Dermis lymphatic vessel endothelial cell (primary cell): ENCODE measurements around the gene IGFL4. TPM values are rescaled to one million over a fixed set of nuclear protein-coding genes. Genes with fewer than 3 reads are reported as not detected.

Experiments
- total RNA-seq: library from RNA; depleted of rRNA; stranded (reverse); fragments of >200 nt; gene quantifications from 2 replicates; pipeline ENCODE4 v1.2.1, GENCODE V29; 2014

The IGFL4 gene
- not detected in 2 replicates for total RNA-seq

GRCh38 chr19:46040952-46041500 is at the start of gene IGFL4:
IGFL4 (minus strand) TSS chr19:46041002; CDS start chr19:46040962, 40 bp downstream.

DNA sequence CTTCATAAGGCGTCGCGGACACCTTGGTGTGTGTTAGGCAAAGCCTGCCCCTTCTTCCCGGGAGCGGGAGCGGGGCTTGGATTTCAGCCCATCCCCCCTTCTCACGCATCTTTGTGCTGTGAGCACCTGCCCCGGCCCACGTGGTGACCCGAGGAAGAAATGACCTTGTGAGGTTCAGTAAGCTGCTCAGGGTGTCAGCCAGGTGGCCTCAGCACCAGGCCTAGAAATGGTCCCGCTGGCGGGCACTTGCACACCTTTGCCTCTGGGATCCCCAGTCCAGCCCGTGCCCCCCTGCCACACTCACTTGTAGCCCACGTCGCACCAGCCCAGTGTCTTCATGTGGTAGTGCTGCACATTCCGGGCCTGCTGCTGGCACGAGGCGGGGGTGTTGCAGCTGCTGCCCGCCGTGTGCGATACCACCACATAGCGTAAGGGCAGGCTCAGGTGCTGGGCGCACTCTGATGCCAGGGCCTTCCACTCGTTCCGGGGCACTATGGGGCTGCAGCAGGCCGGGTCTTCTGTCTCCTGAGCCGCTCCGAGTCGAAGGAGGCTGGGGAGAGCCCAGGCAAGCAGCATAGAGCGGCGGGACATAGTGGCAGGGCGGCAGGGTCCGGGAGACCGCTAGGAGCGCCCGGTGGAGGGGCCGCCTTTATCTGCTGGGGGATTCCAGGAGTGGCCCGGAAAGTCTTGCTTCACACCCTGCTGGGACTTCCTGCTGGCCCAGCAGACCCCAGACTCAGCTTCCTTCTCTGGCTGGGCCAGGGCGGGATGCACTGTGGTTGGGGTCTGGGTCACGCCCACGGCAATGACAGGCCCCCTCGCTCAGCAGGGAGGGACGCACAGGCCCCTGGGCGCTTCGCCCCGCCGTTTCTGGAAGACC is 18.1 kb downstream of the IGFL4 start, which contains the start of gene PGLYRP1:
Gene PGLYRP1, minus strand, starts transcription at position 623 of the 880 bp plus-strand sequence. Its CDS starts 32 bp downstream, at position 591.

DNA sequence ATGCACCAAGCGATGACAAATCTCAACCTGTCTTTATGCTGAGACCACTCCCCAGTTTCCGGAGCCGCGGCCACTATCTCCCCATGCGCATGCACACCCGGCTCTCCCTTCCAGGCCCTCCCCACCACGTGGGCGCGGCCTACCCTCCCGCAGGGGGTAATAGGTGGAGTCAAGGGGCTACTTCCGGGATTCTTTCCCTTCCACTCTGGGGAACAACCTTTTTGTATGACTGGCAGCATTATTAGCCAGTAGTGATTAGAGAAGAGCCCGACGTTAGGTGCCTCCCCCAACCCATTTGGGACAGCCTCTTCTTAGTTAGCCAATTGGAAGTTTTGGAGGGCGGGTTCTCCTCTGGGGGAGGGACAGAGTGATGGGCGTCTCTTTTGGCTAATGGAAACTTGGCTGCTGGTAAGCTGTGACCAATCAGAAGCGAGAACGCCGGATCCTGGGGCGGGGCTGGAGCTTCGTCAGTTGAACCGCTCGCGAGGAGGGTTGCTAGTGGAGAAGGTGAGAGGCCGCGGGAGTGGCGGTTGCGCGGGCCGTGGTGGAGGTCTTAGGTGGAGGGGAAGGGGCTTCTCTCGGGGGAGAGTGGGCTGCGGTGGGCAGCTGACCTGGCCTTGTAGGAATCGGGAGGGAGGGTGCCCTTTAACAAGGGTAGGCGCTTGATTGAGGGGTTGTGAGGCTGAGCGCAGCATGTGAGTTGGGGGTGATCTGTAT is 45.6 kb downstream of the IGFL4 start, which contains the start of gene CCDC61:
Gene CCDC61, plus strand, starts transcription at position 470 of the 717 bp plus-strand sequence. CDS start 7,552 bp downstream, outside the sequence.

Other genes with a start within 250 kb of the IGFL4 start
- 19.3 and 21.1 TPM in 2 replicates for gene DMWD, start 248.2 kb downstream of the IGFL4 start, total RNA-seq
- under 0.01 and 0.11 TPM in 2 replicates for gene RSPH6A, start 225.7 kb downstream of the IGFL4 start, total RNA-seq
- 24.0 and 24.1 TPM in 2 replicates for gene SYMPK, start 177.9 kb downstream of the IGFL4 start, total RNA-seq
- gene FOXA3, start 176.7 kb downstream of the IGFL4 start, total RNA-seq = 0.09 TPM in 1 of 2 replicates, not detected in the other
- 16.6 and 18.0 TPM in 2 replicates for gene IRF2BP1, start 154.9 kb downstream of the IGFL4 start, total RNA-seq
- 0.76 and 0.86 TPM in 2 replicates for gene MYPOP, start 138.4 kb downstream of the IGFL4 start, total RNA-seq
- not detected in 2 replicates for gene NANOS2, start 126.2 kb downstream of the IGFL4 start, total RNA-seq
- gene NOVA2, start 67.1 kb downstream of the IGFL4 start, total RNA-seq = 3.7 and 6.4 TPM in 2 replicates
- gene CCDC61, start 45.5 kb downstream of the IGFL4 start, total RNA-seq = 3.6 and 5.6 TPM in 2 replicates
- gene PGLYRP1, start 17.9 kb downstream of the IGFL4 start, total RNA-seq = not detected in 2 replicates
- gene IGFL3, start 83.7 kb upstream of the IGFL4 start, total RNA-seq = not detected in 2 replicates
- not detected in 2 replicates for gene IGFL2, start 107.2 kb upstream of the IGFL4 start, total RNA-seq
- gene IGFL1, start 188.7 kb upstream of the IGFL4 start, total RNA-seq = not detected in 2 replicates